Activated T-helper 1 cell treated with anti-CD3 and anti-CD28 coated beads, Interleukin-2, amount 50 U/mL, for 16 hours (primary cell): ENCODE data around the gene CAPZB.
A peak's percentile ranks its signal among the peaks of the same experiment; 100 is the strongest.

Experiments
- DNase-seq, 2 donors: peaks; one replicate each; pipeline ENCODE4 v3.0.0-alpha.2; 2020; ENCODE audit warnings: low read depth in 1 of 2, low spot score in 1 of 2

CAPZB gene

GRCh38 chr1:19469004-19469403 lies 16.3 kb downstream of the CAPZB start:
- DNase-seq = no peak

DNA sequence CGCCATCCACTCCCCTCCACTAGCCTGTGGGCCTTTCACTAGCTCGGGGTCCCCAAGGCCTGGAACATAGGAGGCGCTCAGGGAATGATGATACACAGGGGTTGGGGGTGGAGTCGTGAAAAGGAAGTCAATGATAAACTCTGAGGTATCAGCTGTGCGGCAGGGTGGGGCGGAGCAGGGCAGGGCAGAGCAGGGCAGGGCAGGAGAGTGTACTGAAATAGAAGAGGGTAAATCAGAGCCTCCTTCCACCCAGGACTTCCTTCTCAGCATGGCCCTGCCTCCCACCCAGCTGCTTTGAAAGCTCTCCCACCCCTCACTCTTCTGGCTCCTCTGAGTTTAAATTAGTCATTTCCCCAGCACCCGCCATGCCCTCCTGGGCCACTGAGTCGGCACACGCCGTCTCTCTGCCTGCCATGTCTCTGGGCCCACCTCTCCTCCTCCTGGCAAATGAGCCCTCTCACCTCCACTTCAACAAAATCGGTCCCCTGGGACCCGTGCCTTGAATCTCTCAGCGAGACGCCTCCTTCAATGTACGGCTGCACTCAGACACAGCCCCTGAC lies 16.9 kb downstream of the CAPZB start:
- DNase-seq = peak in 1 of 2 donors; percentile 42

- no peak for DNase-seq
Observed at GRCh38 chr1:19467199-19468187, 17.8 kb downstream of the CAPZB start.

DNA sequence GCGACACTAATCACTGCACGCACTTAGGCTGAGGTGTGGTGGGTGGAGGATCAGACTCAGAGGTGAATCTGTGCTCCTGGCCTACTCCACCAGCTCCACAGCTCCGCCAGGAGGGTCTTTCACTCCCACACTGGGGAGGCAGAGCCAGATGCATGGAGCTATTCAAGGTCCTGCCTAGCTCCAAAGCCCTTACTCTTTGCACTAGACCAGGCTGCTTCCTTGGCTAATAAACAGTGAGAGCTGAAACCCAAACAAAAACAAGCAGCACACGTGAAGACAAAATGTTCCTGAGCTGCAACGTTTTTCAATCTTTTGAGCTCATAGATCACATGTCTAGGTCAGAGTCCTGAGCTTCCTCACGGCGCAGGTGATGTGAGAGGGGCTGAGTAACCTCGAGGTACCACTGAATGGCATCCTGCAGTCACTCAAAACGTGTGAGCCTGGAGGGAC lies 19.2 kb downstream of the CAPZB start:
- DNase-seq = no peak

DNA sequence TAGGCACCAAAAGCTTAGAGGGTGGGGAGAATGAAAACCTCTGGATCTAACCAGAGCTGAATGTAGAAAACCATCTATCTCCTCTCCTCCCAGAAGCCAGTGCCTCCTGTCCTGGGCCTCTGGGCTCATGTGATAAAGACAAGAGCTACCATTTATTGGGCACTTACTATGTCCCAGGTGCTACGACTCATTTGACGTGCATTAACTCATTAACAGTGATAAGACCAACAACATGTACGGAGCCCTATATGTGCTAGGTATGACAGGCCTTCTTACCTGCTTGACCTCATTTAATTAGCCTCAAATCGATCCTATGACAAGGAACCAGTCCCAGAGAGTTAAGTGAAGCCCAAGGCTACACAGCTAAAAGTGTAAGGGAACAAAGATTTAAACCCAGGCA lies 19.7 kb downstream of the CAPZB start:
- DNase-seq = no peak

DNA sequence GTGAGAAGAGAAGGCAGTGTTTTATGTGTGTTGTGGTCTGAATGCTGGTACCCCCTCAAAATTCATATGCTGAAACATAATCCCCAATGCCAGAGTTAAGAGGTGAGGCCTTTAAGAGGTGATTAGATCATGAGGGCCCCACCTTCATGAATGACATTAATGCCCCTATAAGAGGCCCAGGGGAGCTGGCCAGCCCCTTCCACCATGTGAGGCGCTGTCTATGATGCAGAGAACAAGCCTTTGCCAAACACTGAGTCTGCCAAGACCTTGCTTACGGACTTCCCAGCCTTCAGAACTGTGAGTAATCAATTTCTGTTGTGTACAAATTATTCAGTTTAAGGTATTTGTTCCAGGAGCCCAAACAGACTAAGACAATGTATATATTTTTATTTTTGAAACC lies 20.2 kb downstream of the CAPZB start:
- DNase-seq = no peak

DNA sequence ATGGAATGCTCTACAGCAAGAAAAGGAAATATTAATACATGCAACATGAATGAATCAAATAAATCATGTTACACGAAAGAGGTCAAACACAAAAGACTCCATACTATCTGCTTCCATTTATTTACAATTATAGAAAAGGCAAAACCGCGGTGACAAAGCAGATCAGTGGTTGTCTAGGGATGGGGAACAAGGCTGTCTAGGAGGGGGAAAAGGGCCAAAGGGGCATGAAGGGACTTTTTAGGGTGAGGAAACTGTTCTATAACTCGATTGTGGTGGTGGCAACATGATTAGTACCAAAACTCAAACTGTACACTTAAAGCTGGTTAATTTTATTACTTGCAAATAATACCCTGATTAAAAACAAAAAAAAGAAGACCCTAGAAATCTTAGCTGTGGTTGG lies 20.6 kb downstream of the CAPZB start:
- no peak for DNase-seq

GRCh38 chr1:19463504-19463803 lies 21.9 kb downstream of the CAPZB start:
- no peak for DNase-seq

DNA sequence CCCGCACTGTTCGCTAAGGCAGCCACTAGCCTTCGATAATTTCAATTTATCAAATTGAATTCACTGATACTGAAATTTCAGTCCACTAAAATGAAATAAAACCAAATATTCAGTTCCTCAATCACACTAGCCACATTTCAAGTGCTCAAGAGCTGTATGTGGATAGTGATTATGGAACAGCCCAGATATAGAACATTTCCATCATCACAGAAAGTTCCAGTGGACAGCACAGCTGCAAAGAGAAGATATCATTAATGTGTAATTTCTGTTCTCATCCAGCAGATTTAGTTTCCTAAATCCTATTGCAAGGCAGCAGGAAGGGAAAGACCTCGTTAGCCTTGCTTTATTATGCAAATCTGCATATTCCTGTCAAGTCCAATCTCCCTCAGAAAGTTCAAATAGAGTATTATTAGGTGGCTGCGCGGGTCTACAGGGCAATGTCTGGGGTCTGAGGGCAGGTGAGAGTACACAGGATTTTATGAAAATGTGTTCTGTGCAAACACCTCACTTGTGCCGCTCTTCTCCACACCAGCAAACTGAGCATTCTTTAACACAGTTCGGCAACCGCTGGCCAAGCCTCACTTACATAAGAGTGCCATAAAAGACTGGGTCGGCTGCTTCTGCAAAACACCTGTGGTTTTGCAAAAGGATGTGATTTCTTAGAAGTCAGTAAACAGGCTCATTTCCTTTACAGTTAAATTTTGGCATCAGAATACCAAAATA lies 22.4 kb downstream of the CAPZB start:
- DNase-seq = peak in 1 of 2 donors; percentile 36

GRCh38 chr1:19461220-19461554 lies 24.2 kb downstream of the CAPZB start:
- no peak for DNase-seq

GRCh38 chr1:19460535-19461219 lies 24.7 kb downstream of the CAPZB start:
- DNase-seq = no peak

DNA sequence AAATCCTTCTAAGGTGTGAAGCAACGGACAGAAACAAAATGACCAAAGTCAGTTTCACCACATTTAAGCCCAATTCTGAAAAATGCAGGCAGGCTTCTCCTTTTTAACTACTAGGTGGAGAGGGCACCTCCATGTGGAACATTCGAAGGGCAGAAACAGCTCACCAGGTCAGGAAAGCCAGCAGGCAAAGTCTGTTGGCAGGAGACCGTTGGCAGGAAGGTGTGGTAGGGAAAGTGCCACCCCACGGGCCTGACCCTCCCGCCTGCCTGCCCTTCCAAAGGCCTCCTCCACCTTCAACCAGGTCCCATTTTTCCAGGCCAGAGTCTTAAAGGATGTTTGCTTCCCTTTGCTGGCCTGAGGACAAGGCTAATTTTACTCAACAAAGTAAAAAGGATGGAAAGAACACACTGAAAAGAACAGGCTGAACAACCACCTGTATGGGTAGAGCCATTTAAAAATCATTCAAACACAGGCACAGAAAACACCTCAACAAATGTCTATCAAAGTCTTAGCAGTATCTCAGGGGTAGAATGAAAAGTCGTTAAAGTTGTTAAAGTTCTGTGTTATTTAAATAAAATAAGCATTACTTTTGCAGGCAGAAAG lies 26.4 kb downstream of the CAPZB start:
- DNase-seq = no peak

GRCh38 chr1:19457607-19458006 lies 27.7 kb downstream of the CAPZB start:
- no peak for DNase-seq

- no peak for DNase-seq
Observed at GRCh38 chr1:19456968-19457441, 28.3 kb downstream of the CAPZB start.

DNA sequence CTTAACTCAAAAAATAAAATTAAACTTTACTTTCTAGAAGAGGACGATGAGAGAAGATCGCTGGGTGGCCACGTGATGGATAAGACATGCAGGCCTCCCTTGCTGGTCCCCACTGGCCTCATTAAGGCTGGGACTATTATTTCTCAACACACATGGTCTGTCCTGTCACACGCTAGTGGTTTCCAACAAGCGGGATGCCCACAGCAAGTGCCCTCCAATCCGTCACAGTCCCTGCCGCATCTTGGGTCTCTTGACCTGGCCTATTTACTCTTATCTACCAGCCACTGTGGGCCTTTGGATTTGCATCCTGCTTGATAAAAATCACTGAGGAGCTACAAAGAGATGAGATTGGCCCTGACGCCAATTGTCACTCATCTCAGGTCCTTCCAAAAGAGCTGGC lies 30.0 kb downstream of the CAPZB start:
- no peak for DNase-seq

DNA sequence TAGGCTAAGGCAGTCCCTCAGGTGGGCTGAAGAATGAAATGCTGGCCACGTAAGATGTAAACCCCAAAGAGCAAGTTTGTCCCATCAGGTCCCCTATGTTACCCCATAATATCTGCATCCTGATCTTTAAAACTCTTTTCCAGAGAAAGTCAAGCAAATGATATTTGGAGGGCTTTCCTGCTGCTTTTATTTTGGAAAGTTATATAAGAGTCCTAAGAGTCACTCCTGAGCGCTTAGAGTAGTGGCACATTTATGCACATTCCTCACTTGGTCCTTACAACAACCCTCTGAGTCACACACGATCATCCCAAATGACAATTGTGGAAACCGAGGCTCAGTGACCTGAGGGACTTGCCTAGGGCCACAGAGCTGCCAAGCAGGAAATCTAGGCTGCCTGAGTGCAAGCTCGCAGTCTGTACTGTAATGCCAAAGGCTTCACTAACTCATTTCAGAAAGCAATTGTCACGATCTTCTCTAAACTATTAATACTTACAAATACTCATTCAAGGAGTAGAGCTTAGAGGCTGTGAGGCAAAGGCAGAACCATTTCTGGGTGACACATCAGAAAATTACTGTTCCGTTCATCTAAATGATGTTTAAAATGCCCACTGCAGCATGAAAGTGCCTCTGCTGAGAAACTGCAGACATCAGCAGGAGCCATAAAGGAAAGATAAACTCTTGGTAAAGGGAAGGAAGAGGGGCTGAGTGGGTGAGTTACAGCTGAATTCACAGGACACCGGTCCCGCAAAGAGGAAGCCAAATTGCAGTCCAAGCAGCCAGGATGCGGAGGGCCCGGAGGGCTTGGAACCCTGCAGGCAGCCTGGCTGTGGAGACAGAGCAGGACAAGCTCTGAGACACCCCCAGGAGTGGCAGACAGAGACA lies 30.8 kb downstream of the CAPZB start:
- DNase-seq = no peak

DNA sequence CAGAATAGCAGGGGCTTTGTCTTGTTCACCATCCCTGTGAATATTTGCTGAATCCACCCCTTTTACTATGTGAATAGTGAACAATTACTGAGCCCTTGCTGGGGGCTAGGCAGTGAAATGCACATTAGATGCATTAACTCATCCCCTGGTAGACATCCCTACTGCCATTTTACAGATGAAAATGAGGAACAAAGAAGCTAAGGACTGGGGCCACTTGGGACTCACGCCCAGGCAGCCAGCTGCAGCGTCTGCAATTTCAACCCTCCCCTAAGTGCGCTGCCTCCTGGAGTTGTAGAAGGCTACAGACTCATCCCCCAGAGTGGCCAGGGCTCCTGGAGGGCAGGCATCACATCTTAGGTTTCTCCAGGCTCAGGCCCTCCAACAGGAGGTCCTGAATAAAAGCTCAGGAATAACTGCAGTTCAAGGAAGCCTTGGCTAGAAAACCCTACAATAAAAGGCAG lies 31.6 kb downstream of the CAPZB start:
- DNase-seq = no peak

DNA sequence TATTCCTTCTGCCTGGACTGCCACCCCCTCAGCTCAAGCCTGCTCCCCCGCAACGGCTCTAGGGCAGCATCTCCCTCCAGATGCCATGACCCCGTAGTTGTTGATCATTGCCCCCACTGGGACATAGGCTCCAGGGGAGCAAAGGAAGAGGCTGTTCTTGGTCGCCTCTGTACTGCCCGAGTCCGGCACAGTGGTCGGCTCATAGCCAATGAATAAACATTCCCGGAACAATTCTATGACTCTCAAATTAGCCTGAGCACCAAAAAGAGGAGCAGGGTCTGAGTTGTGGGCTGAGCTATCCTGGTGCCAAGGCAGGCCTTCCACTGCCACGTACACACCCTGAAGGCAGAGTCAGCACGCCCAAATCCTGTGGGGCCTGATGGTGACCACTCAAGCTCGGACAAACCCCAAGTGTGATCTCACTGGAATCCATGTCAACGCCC lies 33.1 kb downstream of the CAPZB start:
- DNase-seq = no peak

- DNase-seq = no peak
Observed at GRCh38 chr1:19450811-19451515, 34.4 kb downstream of the CAPZB start.
